Kidney (tissue), 22 donors: ENCODE data around the gene RFC3. TPM values are rescaled to one million over a fixed set of nuclear protein-coding genes. Genes with fewer than 3 reads are reported as not detected.
A peak's percentile ranks its signal among the peaks of the same experiment; 100 is the strongest.

Source experiments
- DNase-seq, 5 donors: peaks; one replicate each; pipeline ENCODE4 v3.0.0-alpha.2; 2013 to 2020
- FAIRE-seq: peaks from 2 replicates; lab custom pipeline; 2012; peaks lifted over from hg19 to GRCh38; lab: Jason Lieb, UNC
- H3K27ac ChIP-seq, 2 donors: one replicate each; pipeline ENCODE4 v1.7.0; 2013; ENCODE audit warnings: low read depth in 2 of 2, low read length in 2 of 2, inconsistent platforms in 1 of 2
- H3K27me3 ChIP-seq: one replicate; pipeline ENCODE4 v1.7.1; 2013; ENCODE audit warnings: low read length, inconsistent platforms; ENCODE audit not compliant: control insufficient read depth, insufficient read depth
- H3K36me3 ChIP-seq, 3 donors: one replicate each; pipeline versions ENCODE4 v1.7.0 to v1.7.1; 2013; ENCODE audit warnings: low read length in 3 of 3, control low read depth in 1 of 3, inconsistent platforms in 1 of 3; ENCODE audit not compliant: insufficient read depth in 3 of 3, control insufficient read depth in 2 of 3
- H3K4me1 ChIP-seq, 3 donors: one replicate each; pipeline versions ENCODE4 v1.7.0 to v1.7.1; 2013; ENCODE audit warnings: low read length in 3 of 3, inconsistent platforms in 1 of 3, low read depth in 1 of 3; ENCODE audit not compliant: control insufficient read depth in 2 of 3, insufficient read depth in 2 of 3
- H3K4me3 ChIP-seq, 3 donors: one replicate each; pipeline versions ENCODE4 v1.7.0 to v1.8.1; 2013; ENCODE audit warnings: low read length in 3 of 3, control low read depth in 1 of 3, inconsistent platforms in 1 of 3
- H3K9ac ChIP-seq, 3 donors: one replicate each; pipeline versions ENCODE4 v1.7.0 to v1.7.1; 2013; ENCODE audit warnings: low read length in 3 of 3, control low read depth in 1 of 3, inconsistent platforms in 1 of 3
- H3K9me3 ChIP-seq, 3 donors: one replicate each; pipeline versions ENCODE4 v1.7.0 to v1.7.1; 2013; ENCODE audit warnings: low read length in 3 of 3, control low read depth in 1 of 3, inconsistent platforms in 1 of 3; ENCODE audit not compliant: control insufficient read depth in 2 of 3, insufficient read depth in 1 of 3
- intact Hi-C: fragments of 100-400 bp; cut with DNase I; formaldehyde crosslinking; loops from one replicate; pipeline ENCODE4 v1.11.1; 2022
- long read RNA-seq, 10 donors: library from polyadenylated mRNA in 1 of 10; unstranded in 1 of 10; transcript quantifications; one replicate each; pipeline ENCODE4 v2.0.0 and lab custom pipeline, GENCODE V29; 2021 to 2026
- polyA plus RNA-seq: library from polyadenylated mRNA; stranded (reverse); fragments of 350-450 nt; fragmentation: Illumina TruSeq; extraction: RNeasy Lipid Tissue Mini Kit (QIAGEN cat#74804); gene quantifications from one replicate; pipeline ENCODE4 v1.2.3, GENCODE V29; 2014; ENCODE audit warnings: low read depth, low replicate concordance; ENCODE audit not compliant: insufficient read depth
- total RNA-seq: library from RNA; stranded (reverse); fragmentation: NEBNext Ultra II Directional; extraction: Animal tissue kit (Norgen Biotek cat#: 25700); gene quantifications from one replicate; pipeline ENCODE4 v1.2.1, GENCODE V29; 2021
- TF ChIP-seq, protein P1 (sequence below): IDR thresholded peaks from 3 replicates; pipeline ENCODE4 v1.5.1; 2012; ENCODE audit warnings: mild to moderate bottlenecking, moderate library complexity, borderline replicate concordance; ENCODE audit not compliant: insufficient read depth; ENCODE audit errors: extremely low read depth
- donor health status: control.
- donor health status: control.
- donor health status: control.
- donor health status: control.
- donor health status: control.
- donor health status: DM: yes; HTN: yes; CAD: no.
- donor health status: Normal renal cell carcinoma (clear cell type).

RFC3 gene, protein sequence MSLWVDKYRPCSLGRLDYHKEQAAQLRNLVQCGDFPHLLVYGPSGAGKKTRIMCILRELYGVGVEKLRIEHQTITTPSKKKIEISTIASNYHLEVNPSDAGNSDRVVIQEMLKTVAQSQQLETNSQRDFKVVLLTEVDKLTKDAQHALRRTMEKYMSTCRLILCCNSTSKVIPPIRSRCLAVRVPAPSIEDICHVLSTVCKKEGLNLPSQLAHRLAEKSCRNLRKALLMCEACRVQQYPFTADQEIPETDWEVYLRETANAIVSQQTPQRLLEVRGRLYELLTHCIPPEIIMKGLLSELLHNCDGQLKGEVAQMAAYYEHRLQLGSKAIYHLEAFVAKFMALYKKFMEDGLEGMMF
- total RNA-seq = 8.2 TPM
- polyA plus RNA-seq = 2.7 TPM
- long read RNA-seq, donor 1, partial matches to known transcripts = 0 of 2 reads
- long read RNA-seq, donor 1, other reads (novel, unspliced or antisense) = 0 of 2 reads
- long read RNA-seq, donor 2, transcript RFC3-201 (9 exons, 2,402 nt) = major isoform, 5 of 10 reads
- long read RNA-seq, donor 2, partial matches to known transcripts = 5 of 10 reads
- long read RNA-seq, donor 2, other reads (novel, unspliced or antisense) = 0 of 10 reads
- long read RNA-seq, donor 3, partial matches to known transcripts = 5 of 7 reads
- long read RNA-seq, donor 3, other reads (novel, unspliced or antisense) = 0 of 7 reads
- long read RNA-seq, donor 4, partial matches to known transcripts = 0 of 4 reads
- long read RNA-seq, donor 4, other reads (novel, unspliced or antisense) = 0 of 4 reads
- long read RNA-seq, donor 5 = 0 reads
- long read RNA-seq, donor 6, transcript RFC3-201 (9 exons, 2,402 nt) = major isoform, 6 of 11 reads
- long read RNA-seq, donor 6, partial matches to known transcripts = 5 of 11 reads
- long read RNA-seq, donor 6, other reads (novel, unspliced or antisense) = 0 of 11 reads
- long read RNA-seq, donor 7, transcript RFC3-201 (9 exons, 2,402 nt) = major isoform, 11 of 15 reads
- long read RNA-seq, donor 7, partial matches to known transcripts = 3 of 15 reads
- long read RNA-seq, donor 7, other reads (novel, unspliced or antisense) = 1 of 15 reads
- long read RNA-seq, donor 8, transcript RFC3-201 (9 exons, 2,402 nt) = major isoform, 5 of 11 reads
- long read RNA-seq, donor 8, partial matches to known transcripts = 6 of 11 reads
- long read RNA-seq, donor 8, other reads (novel, unspliced or antisense) = 0 of 11 reads
- long read RNA-seq, donor 9, partial matches to known transcripts = 0 of 2 reads
- long read RNA-seq, donor 9, other reads (novel, unspliced or antisense) = 0 of 2 reads
- long read RNA-seq, donor 10, transcript RFC3-201 (9 exons, 2,402 nt) = major isoform, 5 of 10 reads
- long read RNA-seq, donor 10, partial matches to known transcripts = 5 of 10 reads
- long read RNA-seq, donor 10, other reads (novel, unspliced or antisense) = 0 of 10 reads

DNA sequence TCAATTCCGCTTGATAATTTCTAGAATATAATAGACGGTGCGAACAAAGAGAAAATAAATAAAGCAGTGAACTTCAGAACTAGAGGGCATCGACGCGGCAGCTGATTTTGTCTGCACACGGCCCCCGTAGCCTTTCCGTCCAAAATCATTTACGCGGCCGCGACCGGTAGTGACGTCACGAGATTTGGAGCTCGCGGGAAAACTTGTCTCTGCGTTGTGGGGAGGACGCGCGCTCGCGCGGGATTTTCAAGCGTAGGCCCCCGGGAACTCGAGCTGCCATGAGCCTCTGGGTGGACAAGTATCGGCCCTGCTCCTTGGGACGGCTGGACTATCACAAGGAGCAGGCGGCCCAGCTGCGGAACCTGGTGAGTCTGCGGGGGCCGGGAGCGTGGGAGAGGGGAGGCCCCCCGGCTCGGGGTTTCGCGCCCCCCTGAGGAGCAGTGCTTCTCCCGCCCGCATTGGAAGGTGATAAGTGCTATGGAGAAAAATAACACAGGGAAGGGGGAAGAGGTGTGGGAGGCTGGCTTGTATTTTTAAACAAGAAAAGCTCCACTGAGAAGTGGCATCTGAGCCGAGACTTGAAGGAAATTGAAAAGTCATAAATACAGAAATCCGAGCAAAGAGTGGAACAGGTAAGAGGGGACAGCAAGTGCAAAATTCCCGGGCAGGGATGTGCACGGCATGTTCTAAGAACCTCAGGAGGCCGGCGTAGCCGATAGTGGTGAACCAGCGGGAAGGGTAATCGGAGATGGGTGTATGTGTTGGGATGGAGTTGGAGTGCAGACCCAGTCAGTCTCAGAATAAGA lies at the start of gene RFC3:
TSS of gene RFC3 (plus strand) at position 249 of the 806 bp plus-strand sequence. CDS start at position 279, 30 bp downstream.
- H3K4me3 ChIP-seq = peak within 1 kb of the TSS; percentile 76 to 95 (median 84)
- TF ChIP-seq, protein P1, sequence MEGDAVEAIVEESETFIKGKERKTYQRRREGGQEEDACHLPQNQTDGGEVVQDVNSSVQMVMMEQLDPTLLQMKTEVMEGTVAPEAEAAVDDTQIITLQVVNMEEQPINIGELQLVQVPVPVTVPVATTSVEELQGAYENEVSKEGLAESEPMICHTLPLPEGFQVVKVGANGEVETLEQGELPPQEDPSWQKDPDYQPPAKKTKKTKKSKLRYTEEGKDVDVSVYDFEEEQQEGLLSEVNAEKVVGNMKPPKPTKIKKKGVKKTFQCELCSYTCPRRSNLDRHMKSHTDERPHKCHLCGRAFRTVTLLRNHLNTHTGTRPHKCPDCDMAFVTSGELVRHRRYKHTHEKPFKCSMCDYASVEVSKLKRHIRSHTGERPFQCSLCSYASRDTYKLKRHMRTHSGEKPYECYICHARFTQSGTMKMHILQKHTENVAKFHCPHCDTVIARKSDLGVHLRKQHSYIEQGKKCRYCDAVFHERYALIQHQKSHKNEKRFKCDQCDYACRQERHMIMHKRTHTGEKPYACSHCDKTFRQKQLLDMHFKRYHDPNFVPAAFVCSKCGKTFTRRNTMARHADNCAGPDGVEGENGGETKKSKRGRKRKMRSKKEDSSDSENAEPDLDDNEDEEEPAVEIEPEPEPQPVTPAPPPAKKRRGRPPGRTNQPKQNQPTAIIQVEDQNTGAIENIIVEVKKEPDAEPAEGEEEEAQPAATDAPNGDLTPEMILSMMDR = no peak
- peaks cover 0 to 3% (median 0%) of the 10 kb centered on the region in 3 donors for H3K4me1 ChIP-seq
- DNase-seq (peak; percentile 95 to 98 (median 98)), FAIRE-seq (peak; percentile 72)
- H3K36me3 ChIP-seq = no peaks in the 10 kb centered on the region
- intact Hi-C loops = no loop called here
- no peaks in the 10 kb centered on the region for H3K9me3 ChIP-seq
- H3K9ac ChIP-seq = peak within 1 kb of the TSS; percentile 56 to 78 (median 68)
- H3K27me3 ChIP-seq = no peaks in the 10 kb centered on the region
- peak within 1 kb of the TSS in 1 of 2 donors; percentile 27 for H3K27ac ChIP-seq

DNA sequence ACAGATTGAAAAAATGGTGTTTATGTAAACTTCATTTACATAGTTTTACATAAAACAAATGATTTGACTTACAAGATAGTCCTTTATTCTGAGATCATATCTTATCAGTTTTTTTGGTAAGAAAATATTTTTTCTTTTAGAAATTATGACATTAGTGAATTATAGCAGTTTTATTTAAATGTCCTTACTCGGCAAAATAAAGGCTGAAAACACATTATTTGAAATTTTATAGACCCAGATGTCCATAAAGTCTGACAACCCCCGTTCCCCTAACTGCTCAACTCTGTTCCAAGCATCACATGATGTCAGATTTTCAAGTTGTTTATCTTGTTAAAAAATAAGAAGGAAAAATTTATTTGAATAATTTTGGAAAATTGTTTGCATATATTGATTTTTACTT lies 46.7 kb upstream of the RFC3 start:
- DNase-seq (no peak), FAIRE-seq (peak; percentile 17)
- Histone ChIP-seq H3K4me1 (no peaks in the 10 kb centered on the region), H3K27me3 (no peaks in the 10 kb centered on the region), H3K4me3 (no peak overlapping the region), H3K9ac (no peak overlapping the region), H3K27ac (no peak overlapping the region), H3K9me3 (no peaks in the 10 kb centered on the region), H3K36me3 (no peaks in the 10 kb centered on the region)
- TF ChIP-seq, protein P1 = no peak
- intact Hi-C loops = no loop called here
